Neural crest cell (in vitro differentiated cells): ENCODE results near the gene ARHGAP15. TPM values are rescaled to one million over a fixed set of nuclear protein-coding genes. Genes with fewer than 3 reads are reported as not detected.

Source experiments
- DNase-seq: peaks from one replicate; pipeline ENCODE4 v3.0.0; 2021; ENCODE audit warnings: low read depth, mixed read lengths, low spot score
- H3K27ac Mint-ChIP-seq: one replicate; pipeline ENCODE4 v1.8.0; 2021; ENCODE audit warnings: mild to moderate bottlenecking, mixed read lengths; ENCODE audit not compliant: unreplicated experiment
- H3K27me3 Mint-ChIP-seq: 2 replicates; pipeline ENCODE4 v1.8.0; 2021; ENCODE audit warnings: low read depth, mild to moderate bottlenecking, mixed read lengths
- H3K36me3 Mint-ChIP-seq: 2 replicates; pipeline ENCODE4 v1.8.0; 2021; ENCODE audit warnings: low read depth, mild to moderate bottlenecking, mixed read lengths
- H3K4me1 Mint-ChIP-seq: 2 replicates; pipeline ENCODE4 v1.8.0; 2021; ENCODE audit warnings: mixed read lengths
- H3K4me3 Mint-ChIP-seq: one replicate; pipeline ENCODE4 v1.8.0; 2021; ENCODE audit warnings: mild to moderate bottlenecking, mixed read lengths
- H3K9me3 Mint-ChIP-seq: 2 replicates; pipeline ENCODE4 v1.8.0; 2021; ENCODE audit warnings: mixed read lengths
- CTCF ChIP-seq: fragments of 200-600 bp; sonication (generic); conservative IDR thresholded peaks from 2 replicates; pipeline ENCODE4 v1.5.0; 2021; ENCODE audit warnings: antibody characterized with exemption, mild to moderate bottlenecking
- total RNA-seq: library from RNA; stranded (reverse); gene quantifications from 2 replicates; pipeline ENCODE4 v1.2.1, GENCODE V29; 2021

ARHGAP15 gene
- total RNA-seq, 1 donor from 2014 or later = 2.8 TPM

DNA sequence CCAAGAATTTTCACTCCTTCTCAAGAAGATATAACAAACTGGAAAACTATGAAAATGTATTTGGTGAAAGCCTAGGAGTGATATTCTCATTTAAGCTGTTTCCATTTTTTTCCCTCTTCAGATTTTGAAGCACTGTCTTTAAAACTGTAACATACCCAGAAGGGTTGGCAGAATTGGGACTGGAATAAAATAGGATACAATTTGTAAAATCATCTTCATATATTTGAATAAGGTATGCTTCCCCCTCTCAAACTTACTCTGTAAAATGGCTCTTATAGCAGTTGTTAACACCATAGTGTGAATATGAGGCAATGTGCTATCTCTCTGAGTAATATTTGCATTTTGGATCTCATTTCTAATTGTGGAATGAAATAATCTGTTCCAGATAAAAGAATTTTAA, 676.4 kb downstream of the ARHGAP15 start:
- no peak for TF ChIP-seq CTCF
- no peaks in the 10 kb centered on the region for H3K27me3 Mint-ChIP-seq
- H3K27ac Mint-ChIP-seq = no peak overlapping the region
- H3K36me3 Mint-ChIP-seq = peaks cover 9% of the 10 kb centered on the region
- H3K4me1 Mint-ChIP-seq = peaks cover 16% of the 10 kb centered on the region
- no peak for DNase-seq
- H3K4me3 Mint-ChIP-seq = no peak overlapping the region
- H3K9me3 Mint-ChIP-seq = peaks cover 15% of the 10 kb centered on the region

GRCh38 chr2:143807192-143807591, 678.0 kb downstream of the ARHGAP15 start:
- Mint-ChIP-seq H3K36me3 (peaks cover 6% of the 10 kb centered on the region), H3K27ac (no peak overlapping the region), H3K27me3 (no peaks in the 10 kb centered on the region), H3K9me3 (peaks cover 12% of the 10 kb centered on the region), H3K4me3 (no peak overlapping the region), H3K4me1 (peaks cover 7% of the 10 kb centered on the region)
- TF ChIP-seq CTCF = no peak
- no peak for DNase-seq

- Mint-ChIP-seq H3K27ac (no peak overlapping the region), H3K4me1 (peaks cover 6% of the 10 kb centered on the region), H3K36me3 (peaks cover 5% of the 10 kb centered on the region), H3K9me3 (peaks cover 12% of the 10 kb centered on the region), H3K27me3 (no peaks in the 10 kb centered on the region), H3K4me3 (no peak overlapping the region)
- no peak for DNase-seq
- TF ChIP-seq CTCF = no peak
These were observed 678.5 kb downstream of the ARHGAP15 start for GRCh38 chr2:143807671-143808070.

DNA sequence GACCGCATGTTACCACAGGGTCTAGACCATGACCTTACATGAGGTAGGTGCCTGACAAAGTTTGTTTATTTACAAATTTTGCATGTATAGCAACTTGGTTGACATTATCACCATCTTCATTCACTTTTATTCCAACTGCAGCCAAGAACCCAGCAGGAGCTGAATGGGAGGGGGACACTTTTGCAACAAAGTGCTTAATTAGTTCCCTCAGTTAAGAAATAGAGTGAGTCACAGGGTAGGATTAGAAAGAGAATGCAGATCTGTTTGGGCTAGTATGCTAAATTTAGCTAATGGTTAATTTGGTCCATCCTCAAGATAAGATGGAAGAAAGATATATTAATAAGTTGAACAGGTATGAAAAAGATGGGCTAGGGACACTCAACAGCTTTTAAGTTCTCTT, 678.9 kb downstream of the ARHGAP15 start:
- peaks cover 2% of the 10 kb centered on the region for H3K36me3 Mint-ChIP-seq
- DNase-seq = no peak
- H3K9me3 Mint-ChIP-seq = peaks cover 7% of the 10 kb centered on the region
- TF ChIP-seq CTCF = no peak
- no peaks in the 10 kb centered on the region for H3K27me3 Mint-ChIP-seq
- no peak overlapping the region for H3K4me3 Mint-ChIP-seq
- H3K27ac Mint-ChIP-seq = no peak overlapping the region
- peaks cover under 1% of the 10 kb centered on the region for H3K4me1 Mint-ChIP-seq

GRCh38 chr2:143815082-143815481, 685.9 kb downstream of the ARHGAP15 start:
- H3K4me1 Mint-ChIP-seq = peaks cover 9% of the 10 kb centered on the region
- DNase-seq = no peak
- peaks cover 5% of the 10 kb centered on the region for H3K9me3 Mint-ChIP-seq
- no peak overlapping the region for H3K4me3 Mint-ChIP-seq
- TF ChIP-seq CTCF = no peak
- H3K27ac Mint-ChIP-seq = no peak overlapping the region
- H3K36me3 Mint-ChIP-seq = no peaks in the 10 kb centered on the region
- H3K27me3 Mint-ChIP-seq = no peaks in the 10 kb centered on the region

DNA sequence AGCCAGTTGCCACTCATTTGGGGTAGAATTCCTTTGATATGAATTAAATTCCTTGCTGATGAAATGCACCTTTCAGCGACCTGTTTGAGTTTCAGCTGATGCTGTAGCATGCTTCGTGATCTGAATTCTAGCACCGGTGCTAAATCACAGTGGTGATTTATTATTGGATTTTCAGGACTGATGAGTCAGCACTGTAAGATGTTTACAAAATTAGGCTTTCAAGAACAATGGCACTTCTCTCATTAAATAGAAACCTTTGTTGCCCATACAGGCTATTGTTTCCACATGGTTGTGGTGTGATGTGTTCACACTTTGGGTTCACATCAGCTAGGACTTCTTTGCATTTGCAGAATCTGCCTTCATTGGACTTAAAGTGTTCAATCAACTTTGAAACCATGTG, 687.7 kb downstream of the ARHGAP15 start:
- peaks cover 11% of the 10 kb centered on the region for H3K4me1 Mint-ChIP-seq
- H3K27ac Mint-ChIP-seq = no peak overlapping the region
- no peaks in the 10 kb centered on the region for H3K27me3 Mint-ChIP-seq
- peaks cover 4% of the 10 kb centered on the region for H3K9me3 Mint-ChIP-seq
- TF ChIP-seq CTCF = no peak
- DNase-seq = no peak
- no peaks in the 10 kb centered on the region for H3K36me3 Mint-ChIP-seq
- H3K4me3 Mint-ChIP-seq = no peak overlapping the region
